DLD1 (cell line): ENCODE data around the gene DPP8.
"Not testable (repeated sequence)": the region's sequence is repeated elsewhere in the genome, so short reads cannot be mapped to it uniquely, and the experiment has no call there.

ENCODE experiments used
- in situ Hi-C: cut with HindIII; loops from 2 replicates; pipeline ENCODE4 v1.10.0; 2017; ENCODE audit warnings: low sequenced_read_pairs

Gene DPP8

DNA sequence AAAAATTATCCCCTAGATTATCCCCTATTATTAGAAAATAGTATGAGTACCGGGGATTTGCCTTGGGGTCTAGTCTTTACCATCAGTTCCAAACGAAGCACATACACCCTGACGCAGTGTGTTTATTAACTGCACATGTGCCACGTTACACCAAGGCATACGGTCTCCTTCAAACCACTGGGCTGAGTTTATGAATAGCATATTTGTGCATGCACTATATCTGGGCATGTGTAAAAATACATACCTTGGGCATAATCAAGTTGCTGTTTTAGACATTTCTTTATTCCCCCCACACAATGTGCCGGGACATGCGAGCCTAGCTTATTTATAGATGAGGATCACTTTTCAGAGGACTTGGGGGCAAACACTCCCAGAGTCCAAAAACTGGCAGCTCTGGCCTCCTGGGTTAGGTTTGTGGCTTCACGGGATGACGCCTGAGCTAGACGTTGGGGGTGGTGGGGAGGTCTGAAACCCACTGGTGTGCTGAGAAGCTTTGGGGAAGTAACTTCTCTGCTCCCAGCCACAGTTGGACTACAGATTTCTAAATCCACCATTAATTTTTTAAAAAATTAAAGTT lies 111.0 kb downstream of the DPP8 start:
- in situ Hi-C loops: no loop called here

DNA sequence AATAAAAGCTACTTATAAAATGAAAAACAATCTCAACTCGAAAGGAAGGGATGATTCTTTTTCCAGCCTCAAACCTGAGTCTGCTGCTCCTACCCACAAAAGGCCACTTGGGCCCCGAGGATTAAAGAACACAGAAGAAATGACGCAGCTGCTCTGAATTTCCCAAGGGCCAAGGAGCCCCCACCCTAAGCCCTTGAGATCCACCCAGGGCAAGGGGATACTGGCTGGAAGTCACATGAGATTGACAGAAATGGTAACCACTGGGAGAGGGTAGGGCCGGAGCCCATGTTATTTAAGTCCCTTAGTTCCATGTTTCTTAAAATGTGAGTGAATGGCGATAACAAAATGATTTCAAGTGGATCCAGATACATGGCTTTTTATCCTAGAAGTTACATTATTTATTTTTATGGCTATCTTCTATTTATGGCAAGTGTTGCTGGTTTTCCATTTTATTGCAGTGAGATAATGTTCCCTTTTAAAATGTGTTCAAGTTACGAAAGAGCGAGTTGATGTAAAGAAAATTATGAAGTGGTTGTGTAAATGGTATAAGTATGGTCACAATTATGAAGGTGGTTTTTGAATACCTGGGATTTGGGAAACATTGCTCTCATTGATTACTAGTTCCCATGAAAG lies 111.6 kb downstream of the DPP8 start:
- in situ Hi-C loops: no loop called here

DNA sequence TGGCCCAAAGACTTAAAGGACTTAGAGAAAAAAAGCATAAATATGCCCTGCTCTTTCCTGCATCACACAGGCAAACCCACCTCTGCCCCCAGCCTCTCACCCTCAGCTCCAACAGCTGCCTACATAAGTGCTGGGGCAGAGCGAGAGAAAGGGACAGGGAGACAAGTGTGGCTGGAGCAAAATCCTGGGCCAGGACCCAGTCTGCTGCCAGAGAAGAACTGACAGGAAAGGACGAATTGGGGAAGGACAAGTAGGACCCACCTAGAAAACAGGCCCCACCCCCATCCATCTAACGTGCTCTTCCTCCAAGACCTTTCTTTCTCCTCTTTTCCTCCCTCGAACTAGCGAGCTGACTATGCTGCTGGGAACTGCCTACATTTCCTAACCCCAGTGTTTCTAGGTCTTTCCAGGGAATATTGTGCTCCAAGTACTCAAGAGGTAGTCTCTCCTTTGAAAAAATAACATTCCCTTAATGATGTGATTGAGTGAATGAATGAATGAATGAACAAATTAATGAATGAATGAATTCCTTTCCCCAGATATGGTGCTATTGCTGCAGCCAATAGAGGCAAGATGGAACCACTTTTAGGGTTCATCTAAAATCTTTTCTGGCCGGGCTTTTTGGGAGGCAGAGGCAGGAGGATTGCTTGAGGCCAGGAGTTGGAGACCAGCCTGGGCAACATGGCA lies 113.2 kb downstream of the DPP8 start:
- in situ Hi-C loops: no loop called here

DNA sequence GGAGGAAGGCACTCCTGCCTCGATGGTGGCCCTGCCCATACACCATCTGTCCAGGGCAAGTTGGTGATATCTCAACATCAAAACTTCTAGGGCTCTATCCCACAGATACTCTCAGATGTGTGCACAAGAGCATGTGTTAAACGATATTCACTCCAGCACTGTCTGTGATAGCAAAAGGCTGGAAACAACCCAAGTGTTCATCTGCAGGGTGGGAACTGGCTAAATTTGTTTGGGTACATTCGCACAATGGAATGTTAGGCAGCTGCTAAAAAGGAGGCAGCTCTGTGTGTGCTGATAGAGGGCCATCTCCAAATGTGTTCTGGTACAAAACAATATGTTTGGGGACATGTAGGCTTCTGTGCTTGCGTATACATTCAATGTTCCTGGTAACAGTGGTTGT lies 114.5 kb downstream of the DPP8 start:
- in situ Hi-C loops: no loop called here

DNA sequence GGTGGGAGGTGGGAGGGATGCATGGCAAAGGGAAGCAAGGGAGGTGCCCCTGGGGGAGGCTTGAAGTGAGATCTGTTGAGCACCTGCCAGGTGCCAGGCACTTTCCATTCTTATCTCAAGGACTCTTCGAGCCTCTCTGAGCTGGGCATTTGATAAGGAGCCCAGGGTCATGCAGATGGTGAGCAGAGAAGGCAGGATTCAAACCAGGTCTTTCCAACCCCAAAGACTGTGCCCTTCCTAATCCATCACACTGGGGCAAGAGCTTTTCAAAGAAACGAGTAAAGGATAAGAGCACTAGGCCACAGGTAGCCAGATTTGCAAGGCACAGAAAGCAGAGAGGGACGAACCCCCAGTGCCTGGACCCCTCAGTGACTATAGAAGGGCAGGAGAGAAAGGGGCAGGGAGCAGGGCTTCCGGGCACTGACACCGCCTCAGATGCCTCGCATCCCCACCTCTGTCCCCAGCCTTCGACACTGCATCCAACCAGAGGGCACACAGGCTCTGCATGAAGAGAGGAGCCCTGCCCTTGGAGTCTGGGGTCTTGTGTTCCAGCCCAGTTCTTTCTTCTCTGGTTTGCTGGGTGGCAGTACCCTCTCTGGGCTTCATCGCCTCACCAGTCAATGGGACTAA lies 115.8 kb downstream of the DPP8 start:
- in situ Hi-C loops: no loop called here

DNA sequence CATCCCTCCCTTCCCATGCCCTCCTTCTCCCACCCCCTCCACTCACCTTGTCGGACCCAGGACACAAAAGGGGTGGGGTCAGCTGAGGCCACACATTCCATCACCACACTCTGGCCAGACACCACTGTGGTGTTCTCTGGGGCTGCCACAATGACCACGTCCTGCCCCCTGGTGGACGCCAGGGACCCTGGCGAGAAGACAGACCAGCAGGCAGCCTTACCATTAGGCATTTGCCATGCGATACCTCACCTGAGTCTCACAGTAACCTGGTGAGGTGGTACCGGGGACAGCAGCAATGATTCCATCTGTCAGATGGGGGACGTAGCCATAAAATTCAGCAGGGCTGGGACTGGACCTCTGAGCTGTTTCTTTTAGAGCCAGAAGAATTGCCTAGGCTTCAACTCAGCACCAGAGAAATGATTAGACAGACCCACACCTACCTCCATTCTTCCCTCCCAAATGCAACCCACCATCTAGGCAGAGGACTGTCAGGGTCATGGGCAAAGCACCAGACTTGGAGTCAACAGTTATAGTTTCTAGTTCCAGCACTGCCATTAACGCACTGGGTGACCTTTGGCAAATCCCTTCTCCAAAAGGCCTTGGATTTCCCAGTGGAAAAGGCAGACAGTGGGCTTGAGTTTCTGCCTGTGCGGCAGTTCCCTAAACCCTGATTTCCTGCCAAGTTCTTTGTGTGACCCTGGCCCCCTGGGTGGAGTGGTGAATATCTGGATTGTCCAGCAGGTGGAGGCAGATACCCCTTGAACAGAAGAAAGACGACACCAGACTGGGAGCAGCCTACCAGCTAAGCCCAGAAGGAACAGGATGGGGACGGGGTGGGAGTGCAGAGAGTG lies 116.5 kb downstream of the DPP8 start:
- in situ Hi-C loops: no loop called here

DNA sequence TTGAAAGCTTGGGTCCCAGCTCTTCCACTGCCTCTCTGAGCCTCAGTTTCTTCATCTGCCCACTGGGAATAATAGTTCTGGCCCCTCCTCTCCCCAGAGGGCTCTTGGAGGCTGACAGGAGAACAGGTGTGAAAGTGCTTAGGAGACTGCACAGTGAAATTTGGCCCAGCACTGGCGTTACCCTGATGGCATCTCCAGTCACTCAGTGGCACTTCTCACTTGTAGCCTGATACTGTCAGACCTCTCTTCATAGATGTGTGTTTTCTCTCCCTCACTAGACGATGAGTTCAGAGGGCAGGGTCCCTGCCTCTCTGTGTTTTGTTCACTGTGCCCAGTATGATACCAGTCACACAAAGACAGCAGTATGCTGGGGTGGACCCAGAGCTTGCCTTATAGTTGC lies 117.5 kb downstream of the DPP8 start:
- in situ Hi-C loops: no loop called here

DNA sequence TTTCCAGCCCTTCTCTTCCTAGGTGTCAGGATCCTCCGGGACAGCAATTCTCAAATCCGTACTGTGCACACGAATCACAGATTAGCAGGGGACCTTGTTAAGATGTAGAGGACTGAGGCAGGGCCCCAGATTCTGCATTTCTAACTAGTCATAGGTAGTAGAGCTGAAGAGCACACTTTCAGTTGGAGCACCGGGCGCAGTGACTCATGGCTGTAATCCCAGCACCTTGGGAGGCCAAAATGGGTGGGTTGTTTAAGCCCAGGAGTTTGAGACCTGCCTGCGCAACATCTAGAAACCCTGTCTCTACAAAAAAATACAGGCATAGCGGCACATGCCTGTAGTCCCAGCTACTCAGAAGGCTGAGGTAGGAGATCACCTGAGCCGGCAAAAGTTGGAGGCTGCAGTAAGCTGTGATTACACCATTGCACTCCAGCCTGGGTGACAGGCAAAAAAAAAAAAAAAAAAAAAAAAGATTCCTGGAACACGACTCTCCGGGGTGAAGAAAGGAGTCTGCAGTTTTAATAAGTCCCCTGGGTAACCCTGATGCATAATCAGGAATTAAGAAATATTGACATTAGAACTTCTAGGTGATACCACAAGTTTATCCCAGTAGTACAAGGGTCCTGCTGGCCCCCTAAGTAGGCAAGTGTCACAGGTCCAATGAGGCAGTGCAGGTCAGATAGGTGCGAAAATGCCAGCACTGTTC lies 118.3 kb downstream of the DPP8 start:
- in situ Hi-C loops: no loop called here

DNA sequence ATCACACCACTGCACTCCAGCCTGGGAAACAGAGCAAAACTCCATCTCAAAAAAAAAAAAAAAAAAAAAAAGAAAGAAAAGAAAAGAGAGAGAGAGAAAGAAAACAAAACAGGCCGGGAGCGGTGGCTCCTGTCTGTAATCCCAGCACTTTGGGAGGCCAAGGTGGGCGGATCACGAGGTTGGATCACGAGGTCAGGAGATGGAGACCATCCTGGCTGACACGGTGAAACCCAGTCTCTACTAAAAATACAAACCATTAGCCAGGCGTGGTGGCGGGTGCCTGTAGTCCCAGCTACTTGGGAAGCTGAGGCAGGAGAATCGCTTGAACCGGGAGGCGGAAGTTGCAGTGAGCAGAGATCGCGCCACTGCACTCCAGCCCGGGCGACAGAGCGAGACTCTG lies 119.0 kb downstream of the DPP8 start:
- in situ Hi-C loops: not testable (repeated sequence)

DNA sequence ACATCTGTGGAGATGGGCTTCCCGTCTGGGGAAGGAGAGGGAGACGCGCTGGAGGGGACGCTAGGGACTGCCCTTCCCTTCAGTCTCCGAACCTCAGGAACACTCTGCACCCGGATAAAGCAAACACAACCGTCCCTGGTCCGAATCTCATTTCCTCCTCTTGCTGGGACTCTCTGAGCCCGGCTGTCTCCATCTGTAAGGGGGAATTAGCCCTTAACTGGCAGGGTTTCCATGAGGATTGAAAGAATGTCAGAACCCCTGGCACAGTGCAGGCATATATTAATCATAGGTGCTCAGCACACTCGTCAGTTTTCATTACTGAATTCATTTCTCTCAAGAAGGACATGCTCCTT lies 120.5 kb downstream of the DPP8 start:
- in situ Hi-C loops: no loop called here

DNA sequence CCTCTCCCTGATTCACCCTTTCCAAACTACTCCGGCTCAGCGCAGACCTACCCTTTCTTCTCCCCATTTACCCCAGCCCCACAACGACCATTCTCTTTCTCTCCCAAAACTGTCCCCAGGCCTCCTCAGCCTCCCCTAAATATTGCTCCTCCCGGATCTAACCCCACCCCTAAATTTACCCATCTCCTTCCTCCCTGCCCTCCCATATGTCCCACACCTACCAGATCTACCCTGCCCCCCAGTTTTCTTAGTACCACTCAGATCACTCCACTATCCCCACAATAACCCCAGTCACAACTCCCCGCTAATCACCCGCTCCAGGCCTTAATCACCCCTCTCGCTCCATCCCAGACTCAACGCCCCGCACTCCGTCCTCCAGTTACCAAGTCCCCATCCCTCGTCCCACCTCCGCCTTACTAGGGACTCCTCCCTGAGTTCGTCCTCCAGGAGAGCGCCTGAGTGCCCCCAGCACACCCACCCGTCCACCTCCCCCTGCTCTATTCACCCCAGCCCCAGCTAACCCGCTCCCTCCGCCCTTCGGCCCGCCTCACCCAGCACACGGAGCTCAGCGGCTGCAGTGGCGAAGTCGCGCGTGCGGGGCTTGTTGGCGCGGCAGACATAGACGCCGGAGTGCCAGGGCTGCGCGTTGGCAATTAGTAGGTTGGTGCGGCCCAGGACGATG lies 121.1 kb downstream of the DPP8 start:
- in situ Hi-C loops: no loop called here

DNA sequence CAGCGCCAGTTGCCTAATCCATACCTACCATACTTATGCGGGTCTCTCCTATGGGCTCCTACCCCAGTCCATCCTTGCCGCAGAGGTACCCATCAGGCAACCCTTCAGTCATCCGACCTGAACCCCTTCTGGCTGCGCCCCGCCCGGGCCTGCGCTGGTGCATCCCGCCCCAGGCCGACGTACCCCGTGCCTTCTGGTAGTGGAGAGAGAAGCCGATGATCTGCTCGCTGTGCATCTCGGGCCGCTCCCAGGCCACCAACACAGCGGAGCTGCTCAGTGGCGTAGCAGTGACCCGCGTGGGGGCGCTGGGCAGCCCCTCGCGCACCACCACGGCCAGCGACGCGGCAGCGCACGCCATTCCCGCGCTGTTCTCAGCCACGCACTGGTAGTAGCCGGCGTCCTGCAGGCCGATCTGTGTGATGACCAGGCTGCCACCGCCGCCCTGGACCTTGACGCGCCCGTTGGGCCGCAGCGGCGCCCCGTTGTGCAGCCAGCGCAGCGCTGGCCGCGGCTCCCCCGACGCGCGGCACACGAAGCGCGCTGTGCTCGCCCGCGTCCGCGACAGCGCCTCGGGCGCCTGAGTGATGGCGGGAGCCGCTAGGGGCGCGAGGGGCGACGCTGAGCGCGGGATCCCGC lies 121.8 kb downstream of the DPP8 start:
- in situ Hi-C loops: no loop called here

DNA sequence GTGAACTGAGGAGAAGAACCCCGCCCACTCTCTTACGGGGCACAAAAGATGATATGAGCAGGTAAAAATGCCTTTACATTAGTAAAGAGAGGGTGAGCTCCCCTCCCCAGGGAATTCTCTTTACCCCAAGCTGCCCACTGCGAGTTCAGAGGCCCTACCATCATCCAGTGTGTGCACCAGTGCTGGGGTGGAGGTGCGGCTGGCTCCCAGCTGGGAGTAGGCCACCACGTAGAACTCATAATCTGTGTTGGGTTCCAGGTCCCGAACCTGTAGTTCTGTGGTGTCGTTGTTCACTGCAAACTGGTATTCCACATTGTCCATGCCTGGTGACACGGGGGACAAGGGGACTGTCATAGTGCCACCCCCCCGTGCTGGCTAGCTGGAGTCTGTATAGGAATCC lies 122.6 kb downstream of the DPP8 start:
- in situ Hi-C loops: no loop called here

DNA sequence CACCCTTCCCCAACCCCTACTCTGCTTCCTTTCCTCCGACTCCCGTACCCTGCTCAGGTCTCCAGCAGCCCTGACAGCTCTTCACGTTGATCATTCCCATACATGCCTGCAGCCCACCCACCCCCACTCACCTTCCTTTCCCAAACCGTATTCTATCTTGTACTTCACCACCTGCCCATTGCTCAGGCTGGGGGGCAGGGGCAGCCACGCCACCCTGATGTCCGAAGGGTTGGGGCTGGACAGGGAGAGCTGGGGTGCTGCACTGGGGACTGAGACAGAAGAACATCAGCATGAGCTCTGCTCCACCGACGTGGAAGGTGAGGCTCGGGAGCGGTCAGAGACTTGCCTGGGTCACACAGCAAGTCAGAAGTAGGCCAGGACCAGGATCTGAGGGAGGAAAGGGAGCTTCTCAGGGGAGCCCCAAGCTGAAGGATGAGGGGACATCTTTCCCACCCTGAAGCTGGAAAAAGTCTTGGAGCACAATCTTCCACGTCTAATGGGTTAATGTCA lies 123.2 kb downstream of the DPP8 start:
- in situ Hi-C loops: no loop called here

DNA sequence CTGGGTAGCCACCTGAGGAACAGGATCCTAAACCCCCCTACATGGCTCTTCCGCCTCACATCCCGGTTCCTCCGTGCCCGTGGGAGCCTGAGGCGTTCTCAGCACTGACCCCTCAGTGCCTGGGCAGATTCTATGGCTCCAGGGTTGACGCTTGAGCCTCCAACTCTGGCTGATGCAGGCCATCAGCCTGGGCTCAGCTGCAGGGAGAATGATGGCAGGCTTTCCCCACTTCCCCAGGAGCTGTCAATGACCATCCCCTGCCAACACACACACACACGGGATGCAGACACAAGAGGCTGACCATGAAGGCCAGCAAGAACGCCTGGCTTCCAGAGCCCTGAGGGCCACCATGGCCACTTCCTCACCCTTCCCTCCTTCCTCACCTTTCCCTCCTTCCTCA lies 123.9 kb downstream of the DPP8 start:
- in situ Hi-C loops: no loop called here

DNA sequence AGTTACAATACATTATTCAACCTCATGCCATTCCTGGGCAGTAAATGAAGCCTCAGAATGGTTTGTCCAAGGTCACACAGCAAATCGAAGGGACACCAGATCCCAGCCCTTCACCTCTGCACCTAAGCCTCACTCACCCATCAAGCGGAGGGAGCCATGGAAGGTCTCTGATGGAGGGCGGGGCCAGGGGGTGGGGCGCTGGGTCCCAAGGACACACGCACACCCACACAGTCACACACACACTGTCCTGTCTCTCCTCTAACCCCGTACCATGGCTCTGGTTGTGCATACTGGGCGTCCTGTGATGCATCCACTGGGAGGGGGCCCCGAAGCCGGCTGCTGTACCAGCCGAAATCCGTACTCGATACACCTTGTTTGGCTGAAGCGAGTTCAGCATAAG lies 124.4 kb downstream of the DPP8 start:
- in situ Hi-C loops: no loop called here
